ENCODE measurements around the gene ECSCR. TPM values are rescaled to one million over a fixed set of nuclear protein-coding genes. Genes with fewer than 3 reads are reported as not detected.

The ECSCR gene
- total RNA-seq, 1 donor from 2014 or later: 31.1 TPM

GRCh38 chr5:139474890-139475791 lies 12.6 kb upstream of the ECSCR start:
- no peak for DNase-seq (ENCODE audit: low spot score)

GRCh38 chr5:139473565-139473964 lies 11.0 kb upstream of the ECSCR start:
- no peak for DNase-seq (ENCODE audit: low spot score)

- DNase-seq (ENCODE audit: low spot score): no peak
Measured at GRCh38 chr5:139473105-139473504, 10.6 kb upstream of the ECSCR start.

- no peak for DNase-seq (ENCODE audit: low spot score)
Measured at GRCh38 chr5:139472386-139473030, 10.0 kb upstream of the ECSCR start.

- DNase-seq (ENCODE audit: low spot score): no peak
Measured at GRCh38 chr5:139470821-139471300, 8.3 kb upstream of the ECSCR start, which contains the start of gene SMIM33. Gene SMIM33 (plus strand): TSS chr5:139471004. CDS start chr5:139471122, 118 bp downstream.

- no peak for DNase-seq (ENCODE audit: low spot score)
Measured at GRCh38 chr5:139468421-139468931, 5.9 kb upstream of the ECSCR start.

DNA sequence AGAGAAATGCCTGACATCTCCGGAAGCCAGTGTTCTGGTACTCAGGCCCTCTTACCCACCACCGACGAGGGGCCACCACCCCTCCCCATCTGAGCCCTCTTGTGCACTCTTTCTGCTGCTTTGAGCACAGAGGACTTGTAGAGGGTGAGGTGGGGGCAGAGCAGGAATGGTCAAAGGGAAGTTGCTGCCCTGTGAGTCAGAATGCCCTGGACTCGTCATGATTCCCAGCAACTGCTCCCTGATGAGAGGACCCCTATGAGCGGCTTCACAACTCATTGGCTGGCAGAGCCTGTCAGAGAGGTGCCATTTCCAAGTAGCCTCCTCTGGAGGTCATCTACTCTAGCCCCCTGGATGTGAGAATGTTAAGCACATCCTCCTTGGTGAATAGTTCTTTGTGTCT lies 845 bp downstream of the ECSCR start:
- DNase-seq (ENCODE audit: low spot score): no peak

- no peak for DNase-seq (ENCODE audit: low spot score)
Measured at GRCh38 chr5:139461176-139461575, 1.4 kb downstream of the ECSCR start.

- DNase-seq (ENCODE audit: low spot score): no peak
Measured at GRCh38 chr5:139460455-139460854, 2.1 kb downstream of the ECSCR start.

GRCh38 chr5:139459451-139459934 lies 3.0 kb downstream of the ECSCR start:
- no peak for DNase-seq (ENCODE audit: low spot score)

- DNase-seq (ENCODE audit: low spot score): no peak
Measured at GRCh38 chr5:139458580-139459407, 3.7 kb downstream of the ECSCR start.

DNA sequence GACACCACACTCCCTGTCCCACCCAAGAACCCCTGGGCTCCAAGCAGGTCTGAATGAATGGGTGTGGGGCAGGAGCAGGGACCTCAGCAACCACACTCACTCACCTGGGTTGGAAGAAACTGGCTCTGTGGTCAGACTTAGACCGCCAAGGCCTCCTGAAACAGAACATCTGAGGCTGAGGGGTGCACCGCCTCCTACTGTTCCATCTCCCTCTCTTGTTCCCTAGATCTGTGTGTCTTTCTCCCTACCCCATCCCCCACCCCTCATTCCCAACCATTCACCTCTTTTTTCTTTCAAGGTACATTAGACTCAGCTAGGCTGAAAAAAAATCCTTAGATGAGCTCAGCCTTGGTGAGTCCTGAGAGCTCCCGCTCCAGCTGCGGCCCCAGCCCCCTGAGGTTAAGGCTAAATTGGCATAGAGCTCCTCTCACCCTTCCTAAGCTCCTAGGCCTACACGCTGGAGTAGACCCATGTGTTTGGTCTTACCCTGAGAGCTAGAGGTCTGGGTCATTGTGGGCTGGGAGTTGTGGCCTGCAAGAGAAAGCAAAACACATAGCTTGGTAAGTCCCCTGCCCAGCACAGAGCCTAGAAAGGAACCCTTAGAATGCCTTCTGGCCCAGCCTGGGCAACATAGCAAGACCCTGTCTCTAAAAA lies 4.8 kb downstream of the ECSCR start:
- DNase-seq (ENCODE audit: low spot score): no peak

DNA sequence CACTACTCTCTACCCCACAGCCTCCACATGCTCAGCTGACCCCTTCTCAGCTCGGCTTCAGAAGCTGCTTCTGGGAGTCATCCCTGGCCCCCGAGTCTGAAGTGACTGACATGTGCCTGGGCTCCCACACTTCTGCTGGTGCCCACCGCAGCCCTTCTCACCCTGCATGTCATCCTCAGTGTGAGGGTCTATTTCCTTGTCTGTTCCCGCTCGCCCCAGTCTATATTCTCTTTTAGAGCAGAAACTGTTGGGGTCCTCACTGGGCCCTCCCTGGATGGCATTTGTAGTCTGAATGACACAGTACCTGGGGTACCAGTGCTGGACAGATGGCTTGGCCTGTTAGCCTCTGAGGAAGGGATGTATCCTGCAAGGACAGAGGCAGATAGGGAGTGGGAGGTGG lies 5.3 kb downstream of the ECSCR start:
- no peak for DNase-seq (ENCODE audit: low spot score)

- no peak for DNase-seq (ENCODE audit: low spot score)
Measured at GRCh38 chr5:139456776-139457175, 5.8 kb downstream of the ECSCR start.

GRCh38 chr5:139454568-139455290 lies 7.8 kb downstream of the ECSCR start:
- DNase-seq (ENCODE audit: low spot score): no peak

- DNase-seq (ENCODE audit: low spot score): no peak
Measured at GRCh38 chr5:139453683-139454567, 8.6 kb downstream of the ECSCR start.

- DNase-seq (ENCODE audit: low spot score): no peak
Measured at GRCh38 chr5:139451878-139452660, 10.5 kb downstream of the ECSCR start.

- no peak for DNase-seq (ENCODE audit: low spot score)
Measured at GRCh38 chr5:139451176-139451575, 11.4 kb downstream of the ECSCR start.
